Endothelial cell of umbilical vein (primary cell): ENCODE measurements around the gene MEPE.

ENCODE experiments used
- CTCF ChIP-seq, 2 donors: IDR thresholded peaks; 1 replicate in 1 of 2; 2 replicates in 1 of 2; pipeline ENCODE4 v1.5.1; 2011; ENCODE audit warnings: low read length in 2 of 2, mild to moderate bottlenecking in 2 of 2, moderate library complexity in 2 of 2, control low read depth in 1 of 2, inconsistent platforms in 1 of 2, low read depth in 1 of 2; ENCODE audit not compliant: insufficient read depth in 1 of 2; ENCODE audit errors: extremely low read depth in 1 of 2
- EZH2 ChIP-seq: IDR thresholded peaks from 2 replicates; pipeline ENCODE4 v1.6.1; 2012; ENCODE audit warnings: borderline replicate concordance, low read depth, mild to moderate bottlenecking, moderate library complexity, low read length, inconsistent platforms; ENCODE audit not compliant: severe bottlenecking
- MAX ChIP-seq: IDR thresholded peaks from 2 replicates; pipeline ENCODE4 v1.6.1; 2011; ENCODE audit not compliant: insufficient read depth, insufficient read length
- POLR2A ChIP-seq: IDR thresholded peaks from 2 replicates; pipeline ENCODE4 v1.6.1; 2012; ENCODE audit warnings: low read depth, mild to moderate bottlenecking, control low read depth, low read length
- POLR2AphosphoS5 ChIP-seq: IDR thresholded peaks from 2 replicates; pipeline ENCODE4 v1.6.1; 2012; ENCODE audit warnings: low read depth, mild to moderate bottlenecking, control low read depth, low read length, moderate library complexity; ENCODE audit not compliant: insufficient read depth

GRCh38 chr4:87895964-87896621 is 63.3 kb downstream of the MEPE start:
- TF ChIP-seq CTCF (IDR thresholded peaks at IDR 0.05; ENCODE audit: extremely low read depth in 1 of 2, insufficient read depth in 1 of 2, low read depth in 1 of 2, low read length in 2 of 2) (no peak), POLR2A (no peak), POLR2AphosphoS5 (peak; percentile 83), MAX (no peak), EZH2 (no peak)
